ENCODE measurements around the gene MB.
"Not testable (repeated sequence)": the region's sequence is repeated elsewhere in the genome, so short reads cannot be mapped to it uniquely, and the experiment has no call there.

MB gene

DNA sequence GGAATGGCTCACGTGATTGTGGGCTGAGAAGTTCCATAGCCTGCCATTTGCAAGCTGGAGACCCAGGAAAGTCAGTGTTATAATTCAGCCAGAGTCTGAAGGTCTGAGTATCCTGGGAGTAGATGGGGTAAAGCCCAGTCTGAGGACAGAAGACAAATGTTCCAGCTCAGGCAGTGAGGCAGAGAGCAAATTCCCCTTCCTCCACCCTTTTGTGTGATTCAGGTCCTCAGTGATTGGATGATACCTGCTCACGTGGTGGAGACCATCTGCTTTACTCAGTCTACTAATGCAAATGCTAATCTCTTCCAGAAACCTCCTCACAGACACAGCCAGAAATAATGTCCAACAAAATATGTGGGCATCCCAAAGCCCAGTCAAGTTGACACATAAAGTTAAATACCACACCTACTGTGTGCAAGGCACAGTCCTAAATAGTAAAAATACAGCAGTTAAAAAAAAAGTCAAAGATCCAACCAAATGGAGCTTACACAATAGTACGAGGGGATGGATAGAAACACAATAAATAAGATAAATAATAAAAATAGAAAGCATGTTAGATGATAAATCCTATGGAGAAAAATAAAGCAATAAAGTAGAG lies 17.9 kb upstream of the MB start:
- DNase-seq: no peak

- no peak for DNase-seq
Observed at GRCh38 chr22:35634015-35634414, 16.9 kb upstream of the MB start.

- DNase-seq: no peak
Observed at GRCh38 chr22:35633520-35633919, 16.4 kb upstream of the MB start.

DNA sequence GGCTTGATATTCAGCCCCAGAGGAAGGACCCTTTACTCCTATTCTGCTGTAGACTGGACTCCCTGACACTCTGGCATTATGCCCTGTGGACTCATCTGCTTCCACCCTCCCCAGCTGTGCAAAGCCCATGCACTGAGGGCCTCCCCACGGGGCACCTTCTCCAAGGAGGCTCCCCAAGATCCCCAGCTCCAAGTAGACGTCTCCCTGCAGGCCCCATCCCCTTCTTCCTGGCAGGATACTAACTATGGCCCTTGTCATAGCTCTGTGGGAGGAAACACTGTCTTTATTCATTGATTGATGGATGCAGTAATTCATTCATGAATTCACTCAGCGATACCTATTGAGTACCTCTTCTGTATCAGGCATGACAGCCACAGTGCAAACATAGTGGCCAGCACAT lies 15.8 kb upstream of the MB start:
- no peak for DNase-seq

DNA sequence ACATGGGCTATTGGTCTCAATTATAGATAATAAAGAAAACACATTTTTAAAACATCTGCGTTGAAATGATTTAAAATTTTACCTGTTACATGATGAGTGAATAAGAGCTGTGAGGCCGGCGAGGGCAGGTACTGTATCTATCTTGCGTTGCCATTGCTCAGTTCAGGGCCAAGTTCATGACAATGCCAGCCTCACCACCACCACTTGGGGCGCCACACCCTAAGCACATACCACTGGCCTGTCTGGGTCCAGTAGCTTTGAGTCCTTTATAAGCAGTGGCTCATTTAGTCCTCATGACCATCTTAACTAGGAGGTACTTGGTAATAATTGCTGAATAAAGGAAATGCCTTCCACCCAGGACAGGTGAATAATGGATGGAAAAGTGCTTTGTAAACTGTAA lies 14.5 kb upstream of the MB start:
- DNase-seq: no peak

DNA sequence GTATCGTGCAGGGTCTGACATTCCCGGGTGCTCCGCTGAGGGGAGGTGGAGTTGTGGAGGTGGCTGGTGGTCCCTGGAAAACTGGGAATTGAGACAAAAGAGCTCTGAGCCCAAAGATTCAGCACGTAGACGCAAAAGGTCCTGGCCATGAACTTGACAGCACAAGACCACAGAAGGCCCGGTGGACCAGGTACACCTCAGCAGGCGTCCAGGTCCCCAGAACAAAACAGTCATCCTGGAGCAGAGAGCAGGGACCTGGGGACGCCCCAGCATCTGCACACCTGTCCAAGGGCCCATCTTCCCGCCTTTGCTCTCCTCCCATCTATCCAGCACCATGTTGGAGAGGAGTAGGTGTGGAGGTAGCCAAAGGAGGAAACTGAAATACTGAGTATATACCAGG lies 13.8 kb upstream of the MB start:
- DNase-seq: no peak

DNA sequence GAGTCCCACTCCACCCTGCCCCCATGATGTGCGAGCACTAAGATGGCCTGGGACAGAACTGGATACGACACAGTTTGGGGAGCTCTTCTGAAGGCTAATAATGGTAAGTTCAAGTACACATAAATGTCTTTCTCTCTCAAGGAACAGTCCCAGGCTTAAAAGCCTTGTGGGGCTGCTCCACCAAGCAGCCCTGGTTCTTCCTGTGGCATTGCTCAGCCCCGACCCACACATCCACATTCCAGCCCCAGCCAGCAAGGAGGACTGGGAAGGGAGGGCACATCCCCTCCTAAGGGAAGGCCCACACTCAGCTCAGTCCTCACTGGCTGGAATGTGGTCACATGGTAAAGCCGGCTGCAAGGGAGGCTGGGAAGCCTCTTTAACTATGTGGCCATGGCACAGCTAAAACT lies 13.3 kb upstream of the MB start:
- no peak for DNase-seq

- DNase-seq: peak; percentile 19
Observed at GRCh38 chr22:35629406-35630216, 12.5 kb upstream of the MB start.

GRCh38 chr22:35628732-35629131 lies 11.6 kb upstream of the MB start:
- no peak for DNase-seq

GRCh38 chr22:35627267-35628041 lies 10.3 kb upstream of the MB start:
- peak; percentile 18 for DNase-seq

GRCh38 chr22:35625763-35626432 lies 8.8 kb upstream of the MB start:
- DNase-seq: no peak

- no peak for DNase-seq
Observed at GRCh38 chr22:35624547-35624946, 7.4 kb upstream of the MB start.

- not testable (repeated sequence) for DNase-seq
Observed at GRCh38 chr22:35623885-35624284, 6.8 kb upstream of the MB start.

DNA sequence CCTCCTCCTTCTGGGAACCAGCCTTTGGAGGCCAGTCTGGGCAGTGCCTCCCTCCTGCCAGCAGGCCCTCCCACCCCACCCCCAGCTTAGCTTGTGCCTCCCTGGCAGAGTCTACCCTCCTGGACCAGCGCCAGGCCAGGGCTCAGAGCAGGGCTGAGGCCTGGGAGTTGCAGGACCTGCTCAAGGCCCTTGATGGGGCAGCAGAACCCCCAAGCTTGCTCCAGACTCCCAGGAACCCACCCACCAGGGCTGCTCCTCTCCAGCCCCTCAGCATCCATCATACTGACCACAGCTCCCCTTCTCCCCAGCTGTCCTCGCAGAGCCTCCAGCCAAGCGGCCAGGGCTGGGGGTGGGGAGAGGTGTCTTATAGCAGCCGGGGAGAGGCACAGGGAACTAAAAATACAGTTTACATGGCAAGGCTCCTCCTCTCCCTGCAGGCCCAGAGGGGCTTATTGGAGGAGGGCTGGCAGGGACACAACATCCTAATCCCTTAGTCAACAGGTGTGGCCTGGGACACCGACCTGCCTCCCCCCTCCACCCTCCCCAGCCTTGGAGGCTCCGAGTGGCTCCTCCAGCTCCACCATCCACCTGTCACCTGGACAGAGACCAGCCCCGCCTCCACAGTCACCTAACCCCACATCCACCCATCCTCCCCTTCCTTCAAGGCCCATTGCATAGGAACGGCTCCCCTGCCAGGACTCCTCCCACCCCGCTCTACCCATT lies 5.2 kb upstream of the MB start:
- no peak for DNase-seq

DNA sequence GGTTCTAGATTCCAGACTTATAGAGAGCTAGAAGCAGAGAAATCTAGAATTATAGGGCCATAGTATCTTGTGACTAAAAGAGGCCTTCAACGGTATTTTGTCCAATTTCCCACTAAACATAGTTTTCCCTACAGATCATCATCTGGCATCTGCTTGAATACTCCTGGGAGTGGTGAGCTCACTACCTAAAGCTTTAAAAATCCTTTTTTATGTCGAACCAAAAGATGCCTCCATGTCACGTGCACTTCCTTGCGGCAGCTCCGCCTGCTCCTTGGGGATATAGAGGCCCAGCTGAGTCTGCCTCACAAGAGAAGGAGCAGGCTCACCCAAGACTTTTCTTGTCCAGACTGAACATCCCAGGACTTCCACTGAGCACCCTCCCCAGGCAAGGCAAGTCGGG lies 4.3 kb upstream of the MB start:
- no peak for DNase-seq

GRCh38 chr22:35620624-35621251 lies 3.6 kb upstream of the MB start:
- DNase-seq: no peak

- no peak for DNase-seq
Observed at GRCh38 chr22:35619336-35620094, 2.4 kb upstream of the MB start.

DNA sequence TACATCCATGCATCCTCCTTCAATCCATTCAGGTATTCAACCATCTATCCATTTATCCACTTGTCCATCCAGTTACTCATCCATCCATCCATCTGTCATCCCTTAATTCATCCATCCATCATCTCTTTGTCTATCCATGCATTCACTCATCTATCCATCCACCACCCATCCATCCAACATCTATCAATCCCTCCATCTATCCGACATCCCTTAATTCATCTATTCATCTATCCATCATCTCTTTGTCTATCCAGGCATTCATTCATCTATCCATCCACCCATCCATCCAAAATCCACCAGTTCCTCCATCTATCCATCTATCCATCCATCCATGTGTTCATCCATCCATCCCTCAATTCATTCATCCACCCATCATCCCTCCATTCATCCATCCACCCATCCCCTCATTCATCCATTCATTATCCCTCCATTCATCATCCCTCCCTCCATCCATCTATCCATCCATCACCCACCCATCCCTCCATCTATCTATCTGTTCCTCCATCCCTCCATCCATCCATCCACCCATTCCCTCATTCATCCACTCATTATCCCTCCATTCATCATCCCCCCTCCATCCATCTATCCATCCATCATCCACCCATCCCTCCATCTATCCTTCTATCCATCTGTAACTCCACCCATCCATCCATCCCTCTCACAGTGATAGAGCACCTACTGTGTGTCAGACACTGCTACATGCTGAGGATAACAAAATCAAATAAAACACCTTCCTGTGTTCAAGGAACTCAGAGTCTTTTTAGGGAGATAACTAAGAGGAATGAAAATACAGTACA lies 1.5 kb upstream of the MB start:
- no peak for DNase-seq

DNA sequence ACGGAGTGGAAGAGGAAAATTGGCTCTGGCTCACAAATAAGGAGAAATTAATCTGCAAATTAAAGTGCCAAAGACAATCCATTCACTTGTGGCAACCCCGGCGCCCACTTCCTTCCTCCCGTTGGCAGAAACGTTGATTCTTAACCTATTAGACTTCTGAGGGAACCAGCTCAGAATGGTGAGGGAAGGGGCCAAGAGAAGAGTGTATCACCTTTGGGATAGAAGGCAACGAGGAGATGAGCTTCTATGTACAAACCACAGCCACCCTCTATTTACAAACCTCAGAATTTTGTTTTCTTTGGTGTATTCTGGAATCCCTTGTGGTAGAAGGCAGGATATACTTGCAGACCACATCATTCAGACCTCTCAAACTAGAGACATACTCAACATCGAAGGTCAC lies 1.1 kb downstream of the MB start:
- no peak for DNase-seq

DNA sequence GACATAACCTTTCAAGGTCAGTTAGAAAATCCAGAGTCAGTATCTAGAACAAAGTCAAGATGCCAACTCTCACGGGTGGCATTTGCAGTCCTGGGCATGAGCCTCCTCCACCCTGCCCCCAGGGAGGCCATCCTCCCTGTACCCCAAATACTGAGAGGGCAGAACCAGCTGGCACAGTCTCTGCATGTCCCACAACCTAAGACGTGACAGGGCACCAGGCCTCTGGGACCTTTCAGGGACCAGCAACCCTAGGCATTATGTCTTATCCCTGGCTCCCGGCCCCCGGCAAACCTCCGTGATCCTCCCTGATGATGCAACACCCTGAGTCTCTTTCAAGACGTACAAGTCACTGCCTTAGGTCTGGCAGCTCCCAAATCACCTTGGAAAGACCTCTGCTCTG lies 2.0 kb downstream of the MB start:
- no peak for DNase-seq

DNA sequence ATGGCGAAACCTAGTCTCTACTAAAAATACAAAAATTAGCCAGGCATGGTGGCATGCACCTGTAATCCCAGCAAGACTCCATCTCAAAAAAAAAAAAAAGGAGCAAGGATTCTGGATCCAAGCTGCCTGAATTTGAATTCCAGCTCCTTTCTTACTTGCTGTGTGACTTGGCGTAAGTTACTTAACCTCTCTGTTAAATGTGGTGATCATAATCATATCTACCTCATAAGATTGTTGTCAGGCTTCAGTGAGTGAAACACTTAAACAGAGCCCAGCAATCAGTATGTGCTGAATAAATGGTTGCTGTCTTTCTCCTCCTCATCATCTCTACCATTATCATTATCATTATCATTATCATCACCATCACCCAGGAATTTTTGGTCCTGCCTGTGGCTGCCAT lies 2.7 kb downstream of the MB start:
- no peak for DNase-seq
